K562 (cell line): Measurements from ENCODE around the gene TRIO. TPM values are rescaled to one million over a fixed set of nuclear protein-coding genes. Genes with fewer than 3 reads are reported as not detected.

ENCODE experiments used
- ATAC-seq: fragments of 200-7000 bp; cut with Tn5 transposase; 3 replicates; pipeline ENCODE4 v1.9.1; 2020; ENCODE audit warnings: moderate library complexity
- BruUV-seq: library from RNA; stranded (reverse); fragments of 400-500 nt; replicated peaks from 2 replicates; lab custom pipeline; 2021; lab: Mats Ljungman, UMichigan
- CTCF ChIA-PET: fragments of 300-600 bp; formaldehyde crosslinking; extraction: SDS; loops from one replicate; lab custom pipeline; 2021; ENCODE audit warnings: low intra/inter-chr PET ratio; lab: Yijun Ruan, JAX
- POLR2A ChIA-PET: fragments of 300-600, 350-650 bp; sonication (Branson Sonifier 250); formaldehyde crosslinking; extraction: SDS; loops from one replicate; lab custom pipeline; 2021; ENCODE audit warnings: antibody characterized with exemption, inconsistent platforms; lab: Yijun Ruan, JAX
- DNase-seq, 4 experiments: peaks; one replicate each; pipeline versions ENCODE4 v3.0.0 to v3.0.0-alpha.2; 2011 to 2018; ENCODE audit warnings: low spot score in 3 of 4, mixed read lengths in 3 of 4; ENCODE audit errors: extremely low read depth in 1 of 4
- FAIRE-seq: peaks from 2 replicates; lab custom pipeline; 2011; peaks lifted over from hg19 to GRCh38; lab: Jason Lieb, UNC
- H2AFZ ChIP-seq: 2 replicates; pipeline ENCODE4 v1.6.0; 2011; ENCODE audit warnings: low read depth, low read length, control low read depth, inconsistent platforms
- H3K27ac ChIP-seq: fragments of 200-600 bp; 3 replicates; pipeline ENCODE4 v1.8.0; 2011; ENCODE audit warnings: low read depth, mild to moderate bottlenecking, control low read depth, inconsistent platforms, low read length, moderate library complexity, mixed read lengths; ENCODE audit errors: extremely low read depth
- H3K27me3 ChIP-seq, 2 experiments: fragments of 300-600 bp in 1 of 2; 2 replicates in 1 of 2; 3 replicates in 1 of 2; pipeline versions ENCODE4 v1.6.0 to v1.8.0; 2011; ENCODE audit warnings: inconsistent platforms in 2 of 2, low read length in 2 of 2, mild to moderate bottlenecking in 1 of 2, mixed read lengths in 1 of 2, moderate library complexity in 1 of 2; ENCODE audit not compliant: control insufficient read depth in 2 of 2, insufficient read depth in 2 of 2
- H3K36me3 ChIP-seq: fragments of 300-600 bp; 3 replicates; pipeline ENCODE4 v1.8.0; 2011; ENCODE audit warnings: mild to moderate bottlenecking, low read length, inconsistent platforms; ENCODE audit not compliant: control insufficient read depth, insufficient read depth
- H3K4me1 ChIP-seq, 2 experiments: fragments of 200-600 bp in 1 of 2; replicated peaks in 1 of 2; 2 replicates in 1 of 2; 3 replicates in 1 of 2; pipeline versions ENCODE4 v1.5.1 to v1.8.0; 2011; ENCODE audit warnings: inconsistent platforms in 2 of 2, low read length in 2 of 2, mild to moderate bottlenecking in 1 of 2, mixed read lengths in 1 of 2, moderate library complexity in 1 of 2; ENCODE audit not compliant: control insufficient read depth in 2 of 2, insufficient read depth in 2 of 2
- H3K4me2 ChIP-seq: 2 replicates; pipeline ENCODE4 v1.6.1; 2011; ENCODE audit warnings: low read length, control low read depth, inconsistent platforms, mixed read lengths; ENCODE audit not compliant: insufficient read depth
- H3K4me3 ChIP-seq: fragments of 200-600 bp; sonication (generic), shearing (Covaris generic); 2 replicates; pipeline ENCODE4 v1.5.1; 2016; ENCODE audit warnings: control low read depth, inconsistent platforms
- H3K79me2 ChIP-seq: fragments of 200-600 bp; 3 replicates; pipeline ENCODE4 v1.8.0; 2011; ENCODE audit warnings: low read length, inconsistent platforms; ENCODE audit not compliant: control insufficient read depth, insufficient read depth
- H3K9ac ChIP-seq, 2 experiments: 2 replicates each; pipeline versions ENCODE4 v1.6.0 to v1.6.1; 2011; ENCODE audit warnings: low read depth in 2 of 2, low read length in 2 of 2, control low read depth in 1 of 2, inconsistent platforms in 1 of 2, mild to moderate bottlenecking in 1 of 2, mixed read lengths in 1 of 2; ENCODE audit not compliant: insufficient read depth in 1 of 2
- H3K9me1 ChIP-seq: one replicate; pipeline ENCODE4 v1.6.0; 2011; ENCODE audit warnings: inconsistent platforms, mild to moderate bottlenecking, low read length, moderate library complexity; ENCODE audit not compliant: control insufficient read depth, insufficient read depth
- H3K9me3 ChIP-seq: replicated peaks from 2 replicates; pipeline ENCODE4 v1.5.1; 2011; ENCODE audit warnings: low read depth, low read length, inconsistent platforms; ENCODE audit not compliant: control insufficient read depth, insufficient read depth
- H4K20me1 ChIP-seq: replicated peaks from 2 replicates; pipeline ENCODE4 v1.6.1; 2011; ENCODE audit warnings: low read length, inconsistent platforms, mixed read lengths; ENCODE audit not compliant: control insufficient read depth, insufficient read depth
- GATA2 ChIP-seq: sonication (generic); formaldehyde crosslinking; IDR thresholded peaks from 2 replicates; pipeline ENCODE4 v1.4.0; 2020; ENCODE audit warnings: mild to moderate bottlenecking, missing genetic modification reagents
- ILF3 ChIP-seq: fragments of 450-650 bp; IDR thresholded peaks from 2 replicates; pipeline ENCODE4 v1.6.1; 2018; ENCODE audit warnings: antibody characterized with exemption, mild to moderate bottlenecking, moderate library complexity, borderline replicate concordance
- KLF13 ChIP-seq: fragments of 450-650 bp; IDR thresholded peaks from 2 replicates; pipeline ENCODE4 v1.6.1; 2016; ENCODE audit warnings: missing genetic modification characterization, low read depth, mild to moderate bottlenecking, missing compliant biosample characterization, moderate library complexity, borderline replicate concordance
- MCM3 ChIP-seq: fragments of 450-650 bp; IDR thresholded peaks from 2 replicates; pipeline ENCODE4 v1.6.1; 2016
- MED1 ChIP-seq: sonication (generic); formaldehyde crosslinking; IDR thresholded peaks from 2 replicates; pipeline ENCODE4 v1.8.1; 2023; ENCODE audit warnings: missing genetic modification reagents, borderline replicate concordance
- NR2C1 ChIP-seq, 2 experiments: fragments of 450-650 bp; IDR thresholded peaks; 2 replicates each; pipeline ENCODE4 v1.6.1; 2017; ENCODE audit warnings: mild to moderate bottlenecking in 2 of 2, antibody characterized with exemption in 1 of 2, inconsistent platforms in 1 of 2, missing compliant biosample characterization in 1 of 2, missing genetic modification characterization in 1 of 2
- NR4A1 ChIP-seq, 2 experiments: fragments of 250-450 bp in 1 of 2; fragments of 450-650 bp in 1 of 2; sonication (Bioruptor Pico) in 1 of 2; IDR thresholded peaks; 2 replicates each; pipeline versions ENCODE4 v1.4.0 to v1.6.1; 2016 to 2020; ENCODE audit warnings: mild to moderate bottlenecking in 2 of 2, missing compliant biosample characterization in 1 of 2, missing genetic modification characterization in 1 of 2, moderate library complexity in 1 of 2
- POLR3G ChIP-seq: IDR thresholded peaks from 2 replicates; pipeline ENCODE4 v1.6.1; 2011; ENCODE audit not compliant: insufficient read length, insufficient replicate concordance; ENCODE audit errors: extremely low read depth
- SIN3A ChIP-seq, 2 experiments: fragments of 150-350 bp in 1 of 2; IDR thresholded peaks; 2 replicates each; pipeline ENCODE4 v1.6.1; 2011 to 2016; ENCODE audit warnings: borderline replicate concordance in 2 of 2, low read depth in 2 of 2, low read length in 2 of 2, mild to moderate bottlenecking in 2 of 2, moderate library complexity in 2 of 2; ENCODE audit not compliant: control insufficient read depth in 1 of 2
- SIX5 ChIP-seq, 2 experiments: IDR thresholded peaks; 2 replicates each; pipeline ENCODE4 v1.6.1; 2011; ENCODE audit warnings: low read length in 2 of 2, borderline replicate concordance in 1 of 2, low read depth in 1 of 2, mild to moderate bottlenecking in 1 of 2, moderate library complexity in 1 of 2; ENCODE audit not compliant: insufficient read depth in 1 of 2
- SLC30A9 ChIP-seq: fragments of 250-450 bp; sonication (Bioruptor Pico); IDR thresholded peaks from 2 replicates; pipeline ENCODE4 v1.8.0; 2022; ENCODE audit warnings: mild to moderate bottlenecking, moderate library complexity
- SUPT5H ChIP-seq: fragments of 450-650 bp; IDR thresholded peaks from 2 replicates; pipeline ENCODE4 v1.6.1; 2016
- TAF7 ChIP-seq: fragments of 450-650 bp; IDR thresholded peaks from 2 replicates; pipeline ENCODE4 v1.6.1; 2016; ENCODE audit warnings: missing genetic modification characterization, missing compliant biosample characterization
- TEAD4 ChIP-seq, 2 experiments: sonication (generic) in 1 of 2; formaldehyde crosslinking in 1 of 2; IDR thresholded peaks; 2 replicates each; pipeline versions ENCODE4 v1.6.1 to v1.8.0; 2012 to 2022; ENCODE audit warnings: borderline replicate concordance in 1 of 2, inconsistent platforms in 1 of 2, low read length in 1 of 2, mild to moderate bottlenecking in 1 of 2, missing genetic modification reagents in 1 of 2
- ZNF445 ChIP-seq: fragments of 250-450 bp; sonication (Bioruptor Pico); IDR thresholded peaks from 2 replicates; pipeline ENCODE4 v1.4.0; 2020; ENCODE audit warnings: low read depth, mild to moderate bottlenecking, moderate library complexity
- WGBS: fragments of 100-300 bp; shearing (Covaris generic); methylation state at CpG from one replicate; pipeline ENCODE4 v1.1.6; 2016; ENCODE audit warnings: low coverage, mixed read lengths; ENCODE audit not compliant: insufficient coverage; ENCODE audit errors: missing lambda C conversion rate; 5-methylcytosine and 5-hydroxymethylcytosine counted together
- in situ Hi-C: fragments of 300-500 bp; cut with MboI; formaldehyde crosslinking; loops from 4 replicates; pipeline ENCODE4 v1.15.0; 2018; ENCODE audit warnings: inconsistent platforms, mixed read lengths
- intact Hi-C: fragments of 100-400 bp; cut with micrococcal nuclease; formaldehyde crosslinking; loops from 2 replicates; pipeline ENCODE4 v1.14.2; 2022
- polyA plus RNA-seq, 8 experiments: library from polyadenylated mRNA; depleted of rRNA in 4 of 8; stranded (reverse) in 5 of 8; unstranded in 3 of 8; fragments of >200 nt; fragmentation: Nextera tagmentation in 2 of 8; fragmentation: Illumina TruSeq in 1 of 8; extraction: Ambion mirVana in 2 of 8; extraction: Trizol in 1 of 8; gene quantifications; 2 replicates each; pipeline versions ENCODE4 v1.2.1 to v1.2.3, GENCODE V29; 2011 to 2014; ENCODE audit warnings: inconsistent platforms in 1 of 8, missing spikeins in 1 of 8
- total RNA-seq, 7 experiments: library from RNA; depleted of rRNA in 6 of 7; stranded (reverse); fragments of >200 nt in 6 of 7; fragmentation: Illumina TruSeq in 2 of 7; extraction: Trizol in 2 of 7; gene quantifications; 2 replicates each; pipeline versions ENCODE4 v1.2.1 to v1.2.3, GENCODE V29; 2011 to 2021; ENCODE audit warnings: low replicate concordance in 1 of 7
- TF ChIP-seq, protein P1 (sequence below), 2 experiments: fragments of 450-650 bp in 1 of 2; sonication (generic) in 1 of 2; formaldehyde crosslinking in 1 of 2; IDR thresholded peaks in 1 of 2; conservative IDR thresholded peaks in 1 of 2; 2 replicates each; pipeline versions ENCODE4 v1.6.1 to v1.8.1; 2016 to 2023; ENCODE audit warnings: mild to moderate bottlenecking in 2 of 2, moderate library complexity in 2 of 2, inconsistent platforms in 1 of 2, missing genetic modification reagents in 1 of 2
- TF ChIP-seq, protein P2 (sequence below): fragments of 250-450 bp; sonication (Bioruptor Pico); IDR thresholded peaks from 2 replicates; pipeline ENCODE4 v1.5.0; 2022; ENCODE audit warnings: mild to moderate bottlenecking

Gene TRIO
- total and polyA plus RNA-seq, 9 of the 15 experiments (the other 6 are each of a cell fraction or from before 2014, with no cell fraction given) = 0.24 to 5.0 (median 1.1) TPM

DNA sequence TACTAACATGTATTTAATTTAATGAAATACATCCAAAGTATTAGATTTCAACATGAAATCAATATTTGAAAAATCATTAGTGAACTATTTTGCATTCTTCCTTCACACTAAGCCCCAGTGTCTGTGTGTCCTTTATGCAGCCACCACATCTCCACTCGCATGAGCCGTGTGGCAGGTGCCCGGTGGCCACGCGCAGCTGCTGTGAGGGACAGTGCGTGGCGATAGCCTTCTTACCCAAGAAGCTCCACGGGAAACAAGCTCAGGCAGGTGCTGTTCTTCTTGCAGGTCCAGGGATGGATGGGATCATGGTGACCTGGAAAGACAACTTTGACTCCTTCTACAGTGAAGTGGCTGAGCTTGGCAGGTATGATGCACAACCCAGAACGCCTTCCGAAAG lies 359.1 kb downstream of the TRIO start (continued):
- no peak for TF ChIP-seq SIN3A (IDR thresholded peaks at IDR 0.05; ENCODE audit: borderline replicate concordance in 2 of 2, control insufficient read depth in 1 of 2, low read depth in 2 of 2, low read length in 2 of 2)
- TF ChIP-seq TEAD4 (IDR thresholded peaks at IDR 0.05; ENCODE audit: low read length) = no peak
- TF ChIP-seq TEAD4 (CRISPR knock-in tag; IDR thresholded peaks at IDR 0.05; ENCODE audit: borderline replicate concordance) = no peak
- no peak for TF ChIP-seq SUPT5H
- no peak for TF ChIP-seq POLR3G
- TF ChIP-seq NR2C1 (IDR thresholded peaks at IDR 0.05) = no peak
- TF ChIP-seq NR2C1 (tag; IDR thresholded peaks at IDR 0.05) = no peak
- no peak for TF ChIP-seq SIX5 (IDR thresholded peaks at IDR 0.05; ENCODE audit: borderline replicate concordance in 1 of 2, insufficient read depth in 1 of 2, low read depth in 1 of 2, low read length in 2 of 2)
- TF ChIP-seq NR4A1 (CRISPR knock-in tag; IDR thresholded peaks at IDR 0.05) = no peak
- no peak for TF ChIP-seq NR4A1 (tag; IDR thresholded peaks at IDR 0.05)

DNA sequence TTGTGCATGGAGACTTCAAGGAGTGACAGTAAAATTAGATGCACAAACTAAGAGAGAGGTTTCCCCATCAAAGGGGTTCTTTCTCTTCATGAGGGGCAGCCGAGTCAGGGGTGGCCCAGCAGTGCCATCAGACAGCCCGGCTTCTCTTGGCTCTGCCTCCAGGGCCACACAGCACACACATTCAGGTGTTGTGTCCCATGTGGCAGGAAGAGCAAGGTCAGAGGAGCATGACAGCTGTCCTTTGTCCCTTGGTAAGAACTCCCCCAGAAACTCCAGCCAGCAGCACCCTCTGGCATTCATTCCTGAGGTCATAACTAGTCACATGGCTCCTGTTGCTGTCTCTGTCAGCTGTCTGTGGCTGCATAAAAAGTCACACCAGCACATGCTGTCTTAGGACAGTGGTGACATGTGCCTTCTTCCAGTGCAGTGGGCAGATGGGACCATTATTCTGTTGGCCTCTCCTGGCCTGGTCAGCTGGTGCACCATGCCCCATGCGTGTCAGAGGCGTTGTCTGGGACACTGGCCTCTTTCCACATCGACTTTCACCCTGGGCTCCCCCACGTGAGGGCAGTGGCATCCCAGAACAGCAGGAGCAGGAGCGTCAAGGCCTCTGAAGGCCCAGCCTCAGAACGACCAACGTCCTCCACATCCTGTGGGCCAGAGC lies 360.0 kb downstream of the TRIO start:
- no TSS peak for BruUV-seq
- no peaks in the 10 kb centered on the region for H3K9me3 ChIP-seq
- POLR2A ChIA-PET = no interaction called here
- no peaks in the 10 kb centered on the region for H3K36me3 ChIP-seq
- 0% methylated on average over 8 of the region's 9 CpGs for WGBS
- H3K27ac ChIP-seq = no peak overlapping the region
- ATAC-seq = no peak
- CTCF ChIA-PET = no interaction called here
- H3K9me1 ChIP-seq = no peaks in the 10 kb centered on the region
- DNase-seq = no peak
- no peak overlapping the region for H3K4me3 ChIP-seq
- peaks cover 16% of the 10 kb centered on the region for H4K20me1 ChIP-seq
- no peak for FAIRE-seq
- peaks cover 0 to 5% of the 10 kb centered on the region in 2 experiments; a peak in 1 of 5 replicates for H3K4me1 ChIP-seq
- intact Hi-C loops (no loop called here), in situ Hi-C loops (no loop called here)
- no peak overlapping the region for H3K4me2 ChIP-seq
- peaks cover 36 to 81% of the 10 kb centered on the region in 2 experiments for H3K27me3 ChIP-seq
- no peaks in the 10 kb centered on the region for H3K79me2 ChIP-seq
- H3K9ac ChIP-seq = 0 out of 4 replicates have a peak overlapping the region, but pooled peaks of 1 of the 2 experiments have one; percentile 26
- no peak overlapping the region for H2AFZ ChIP-seq
- TF ChIP-seq MCM3 (no peak), GATA2 (no peak), SLC30A9 (no peak), KLF13 (tag) (no peak), MED1 (CRISPR knock-in tag) (no peak), TAF7 (tag) (no peak), ILF3 (no peak), ZNF445 (CRISPR knock-in tag) (no peak)
- TF ChIP-seq, protein P1, sequence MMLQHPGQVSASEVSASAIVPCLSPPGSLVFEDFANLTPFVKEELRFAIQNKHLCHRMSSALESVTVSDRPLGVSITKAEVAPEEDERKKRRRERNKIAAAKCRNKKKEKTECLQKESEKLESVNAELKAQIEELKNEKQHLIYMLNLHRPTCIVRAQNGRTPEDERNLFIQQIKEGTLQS (IDR thresholded peaks at IDR 0.05) = no peak
- TF ChIP-seq, protein P1 (CRISPR knock-in tag; conservative IDR thresholded peaks at IDR 0.05) = no peak
- TF ChIP-seq, protein P2, sequence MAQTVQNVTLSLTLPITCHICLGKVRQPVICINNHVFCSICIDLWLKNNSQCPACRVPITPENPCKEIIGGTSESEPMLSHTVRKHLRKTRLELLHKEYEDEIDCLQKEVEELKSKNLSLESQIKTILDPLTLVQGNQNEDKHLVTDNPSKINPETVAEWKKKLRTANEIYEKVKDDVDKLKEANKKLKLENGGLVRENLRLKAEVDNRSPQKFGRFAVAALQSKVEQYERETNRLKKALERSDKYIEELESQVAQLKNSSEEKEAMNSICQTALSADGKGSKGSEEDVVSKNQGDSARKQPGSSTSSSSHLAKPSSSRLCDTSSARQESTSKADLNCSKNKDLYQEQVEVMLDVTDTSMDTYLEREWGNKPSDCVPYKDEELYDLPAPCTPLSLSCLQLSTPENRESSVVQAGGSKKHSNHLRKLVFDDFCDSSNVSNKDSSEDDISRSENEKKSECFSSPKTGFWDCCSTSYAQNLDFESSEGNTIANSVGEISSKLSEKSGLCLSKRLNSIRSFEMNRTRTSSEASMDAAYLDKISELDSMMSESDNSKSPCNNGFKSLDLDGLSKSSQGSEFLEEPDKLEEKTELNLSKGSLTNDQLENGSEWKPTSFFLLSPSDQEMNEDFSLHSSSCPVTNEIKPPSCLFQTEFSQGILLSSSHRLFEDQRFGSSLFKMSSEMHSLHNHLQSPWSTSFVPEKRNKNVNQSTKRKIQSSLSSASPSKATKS (CRISPR knock-in tag) = no peak
